Activated naive CD4-positive, alpha-beta T cell treated with Interleukin-2 at 50 U/mL for 16 hours (primary cell): ENCODE measurements around the gene NKAPL.
"Not testable (repeated sequence)": the region's sequence is repeated elsewhere in the genome, so short reads cannot be mapped to it uniquely, and the experiment has no call there.

Experiments used
- DNase-seq: peaks from one replicate; pipeline ENCODE4 v3.0.0-alpha.2; 2020

Gene NKAPL

GRCh38 chr6:28303570-28303969, 44.5 kb downstream of the NKAPL start:
- DNase-seq: no peak

GRCh38 chr6:28306363-28306762, 47.3 kb downstream of the NKAPL start:
- not testable (repeated sequence) for DNase-seq
